ENCODE measurements around the gene CTPS2. TPM values are rescaled to one million over a fixed set of nuclear protein-coding genes. Genes with fewer than 3 reads are reported as not detected.

Gene CTPS2
- polyA plus RNA-seq, 1 of the 3 experiments (the other 2 are of a cell fraction), result 6.1 TPM

GRCh38 chrX:16604337-16604736, 108.1 kb downstream of the CTPS2 start:
- ChIA-PET CTCF (no interaction called here), POLR2A (no interaction called here)
- Histone ChIP-seq H3K9me2 (no peaks in the 10 kb centered on the region), H3K27ac (ENCODE audit: low read depth in 2 of 2, low read length in 1 of 2) (peak overlapping the region; percentile 12 to 54), H3F3A (replicated peaks; ENCODE audit: insufficient read depth) (peaks cover 10% of the 10 kb centered on the region), H3K4me1 (ENCODE audit: control insufficient read depth in 1 of 2, insufficient read depth in 2 of 2, low read depth in 1 of 2, low read length in 1 of 2) (peaks cover 9 to 17% of the 10 kb centered on the region in 2 experiments; a peak in 3 of 4 replicates), H3K36me3 (replicated peaks in 1 of 2; ENCODE audit: control insufficient read depth in 1 of 2, insufficient read depth in 2 of 2, low read length in 1 of 2) (peaks cover 3 to 17% of the 10 kb centered on the region in 2 experiments), H3K4me2 (peak overlapping the region; percentile 26), H3K27me3 (ENCODE audit: insufficient read depth) (no peaks in the 10 kb centered on the region), H3K4me3 (ENCODE audit: low read depth in 2 of 2, low read length in 1 of 2) (no peak overlapping the region), H3K79me2 (ENCODE audit: insufficient read depth) (no peaks in the 10 kb centered on the region), H3K9ac (no peak overlapping the region), H4K20me1 (ENCODE audit: insufficient read depth) (no peaks in the 10 kb centered on the region), H2AFZ (ENCODE audit: low read depth) (peak overlapping the region; percentile 18; the same call in 1 of the 2 replicates), H3K9me3 (peaks cover 4% of the 10 kb centered on the region; the same call in 1 of the 2 replicates)
- DNase-seq, result no peak
- WGBS (ENCODE audit: low lambda C conversion rate), result 97% methylated on average over 2 of the region's 2 CpGs
- TF ChIP-seq JUND (IDR thresholded peaks at IDR 0.05) (no peak), GABPA (IDR thresholded peaks at IDR 0.05; ENCODE audit: low read depth) (no peak), CHD2 (IDR thresholded peaks at IDR 0.05; ENCODE audit: low read length, partially characterized antibody) (no peak), FOSL2 (IDR thresholded peaks at IDR 0.05; ENCODE audit: borderline replicate concordance, low read depth) (no peak), ZBTB33 (IDR thresholded peaks at IDR 0.05; ENCODE audit: borderline replicate concordance, low read depth) (no peak), RXRA (IDR thresholded peaks at IDR 0.05; ENCODE audit: borderline replicate concordance, low read depth) (no peak), FOXM1 (IDR thresholded peaks at IDR 0.05; ENCODE audit: low read depth) (no peak), PBX3 (IDR thresholded peaks at IDR 0.05) (no peak), POLR2AphosphoS5 (IDR thresholded peaks at IDR 0.05; ENCODE audit: low read depth, low read length) (no peak), GATA2 (CRISPR knock-in tag; IDR thresholded peaks at IDR 0.05) (no peak), FOXJ3 (CRISPR knock-in tag; IDR thresholded peaks at IDR 0.05) (no peak), ELF1 (IDR thresholded peaks at IDR 0.05) (no peak), SIN3A (IDR thresholded peaks at IDR 0.05; ENCODE audit: borderline replicate concordance, low read depth, low read length) (no peak), TCF12 (IDR thresholded peaks at IDR 0.05) (no peak)

- ChIA-PET CTCF (no interaction called here), POLR2A (no interaction called here)
- Histone ChIP-seq H2AFZ (ENCODE audit: low read depth) (no peak overlapping the region), H4K20me1 (ENCODE audit: insufficient read depth) (no peaks in the 10 kb centered on the region), H3K27me3 (ENCODE audit: insufficient read depth) (no peaks in the 10 kb centered on the region), H3K4me1 (ENCODE audit: control insufficient read depth in 1 of 2, insufficient read depth in 2 of 2, low read depth in 1 of 2, low read length in 1 of 2) (peaks cover 9 to 17% of the 10 kb centered on the region in 2 experiments; a peak in 3 of 4 replicates), H3F3A (replicated peaks; ENCODE audit: insufficient read depth) (peaks cover 5% of the 10 kb centered on the region), H3K9me2 (no peaks in the 10 kb centered on the region), H3K36me3 (replicated peaks in 1 of 2; ENCODE audit: control insufficient read depth in 1 of 2, insufficient read depth in 2 of 2, low read length in 1 of 2) (peaks cover 1 to 14% of the 10 kb centered on the region in 2 experiments), H3K9me3 (peaks cover 3% of the 10 kb centered on the region; the same call in 1 of the 2 replicates), H3K79me2 (ENCODE audit: insufficient read depth) (no peaks in the 10 kb centered on the region), H3K4me2 (peak overlapping the region; percentile 26), H3K27ac (ENCODE audit: low read depth in 2 of 2, low read length in 1 of 2) (peak overlapping the region; percentile 16 to 54), H3K9ac (no peak overlapping the region), H3K4me3 (ENCODE audit: low read depth in 2 of 2, low read length in 1 of 2) (no peak overlapping the region)
- DNase-seq, result no peak
- WGBS (ENCODE audit: low lambda C conversion rate), result 75% methylated on average over 4 of the region's 4 CpGs
- TF ChIP-seq TAF1 (IDR thresholded peaks at IDR 0.05; ENCODE audit: borderline replicate concordance, low read depth, low read length) (no peak), PBX3 (IDR thresholded peaks at IDR 0.05) (peak; percentile 49), RAD21 (IDR thresholded peaks at IDR 0.05; ENCODE audit: low read length) (no peak), FOXJ3 (CRISPR knock-in tag; IDR thresholded peaks at IDR 0.05) (no peak), REST (IDR thresholded peaks at IDR 0.05; ENCODE audit: low read depth, low read length) (no peak)
Measured at GRCh38 chrX:16603822-16604221, 108.6 kb downstream of the CTPS2 start.

Measured in SK-N-SH (cell line).